Skin epidermis (tissue), 12 donors: ENCODE results near the gene NECTIN1.

Experiments used
- H3K27ac ChIP-seq, 21 experiments: fragments of 200-600 bp; sonication (generic) in 11 of 21; one replicate each; pipeline ENCODE4 v1.5.0; 2020; ENCODE audit warnings: mild to moderate bottlenecking in 3 of 21, inconsistent platforms in 2 of 21, moderate library complexity in 2 of 21
- H3K4me3 ChIP-seq, 7 experiments: fragments of 200-600 bp; sonication (generic) in 2 of 7; one replicate each; pipeline ENCODE4 v1.5.0; 2020; ENCODE audit warnings: inconsistent platforms in 2 of 7, mild to moderate bottlenecking in 2 of 7, moderate library complexity in 1 of 7

NECTIN1 gene, protein sequence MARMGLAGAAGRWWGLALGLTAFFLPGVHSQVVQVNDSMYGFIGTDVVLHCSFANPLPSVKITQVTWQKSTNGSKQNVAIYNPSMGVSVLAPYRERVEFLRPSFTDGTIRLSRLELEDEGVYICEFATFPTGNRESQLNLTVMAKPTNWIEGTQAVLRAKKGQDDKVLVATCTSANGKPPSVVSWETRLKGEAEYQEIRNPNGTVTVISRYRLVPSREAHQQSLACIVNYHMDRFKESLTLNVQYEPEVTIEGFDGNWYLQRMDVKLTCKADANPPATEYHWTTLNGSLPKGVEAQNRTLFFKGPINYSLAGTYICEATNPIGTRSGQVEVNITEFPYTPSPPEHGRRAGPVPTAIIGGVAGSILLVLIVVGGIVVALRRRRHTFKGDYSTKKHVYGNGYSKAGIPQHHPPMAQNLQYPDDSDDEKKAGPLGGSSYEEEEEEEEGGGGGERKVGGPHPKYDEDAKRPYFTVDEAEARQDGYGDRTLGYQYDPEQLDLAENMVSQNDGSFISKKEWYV

DNA sequence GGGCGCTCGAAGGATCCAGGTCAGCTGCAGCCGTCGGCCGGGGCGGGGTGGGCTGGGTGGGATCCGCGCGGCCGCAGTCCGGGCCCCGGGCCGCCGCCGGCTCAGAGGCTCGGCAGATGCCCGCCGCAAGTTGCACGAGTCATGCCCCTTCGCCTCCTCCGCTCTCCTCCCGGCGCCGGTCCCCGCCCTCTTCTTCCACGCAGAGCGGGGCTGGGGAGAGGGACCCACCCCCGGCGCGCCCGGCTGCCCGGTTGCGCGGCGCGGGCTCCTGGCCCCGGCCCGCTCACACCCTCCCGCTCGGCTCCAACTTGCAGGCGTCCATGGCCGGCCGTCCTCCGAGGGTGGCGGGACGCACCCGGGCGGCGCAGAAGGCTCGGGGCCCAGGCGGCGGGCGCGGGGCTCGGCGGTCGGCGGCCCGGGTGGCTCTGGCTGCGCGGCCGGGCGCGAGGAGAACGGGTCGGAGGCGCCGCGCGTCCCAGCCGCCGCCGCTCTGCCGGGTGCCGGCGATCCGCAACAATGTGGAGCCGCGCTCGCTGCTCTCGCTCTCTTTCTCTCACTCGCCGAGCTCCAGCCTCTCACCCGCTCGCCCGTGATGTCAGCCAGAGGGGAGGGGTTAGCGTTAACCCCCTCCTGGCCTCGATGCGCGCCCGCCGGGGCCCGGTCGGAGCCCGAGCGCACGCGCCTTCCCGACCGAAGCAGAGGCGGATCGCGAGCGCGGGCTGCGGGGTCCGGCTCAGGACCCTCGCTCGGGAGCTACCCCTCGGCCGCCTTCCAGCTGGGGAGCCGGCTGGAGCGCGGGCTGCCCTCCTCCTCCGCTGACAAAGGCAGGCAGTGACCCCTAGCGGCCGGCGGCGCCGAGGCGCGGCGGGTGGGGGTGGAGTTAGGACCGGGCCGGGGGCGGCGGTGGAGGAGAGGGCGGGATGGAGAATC lies at the start of gene NECTIN1:
TSS of gene NECTIN1 (minus strand) at position 550 of the 930 bp plus-strand sequence. CDS start 647 bp downstream, outside the sequence.
- H3K27ac ChIP-seq: peak within 1 kb of the TSS; percentile 67 to 95 (median 88)
- peak within 1 kb of the TSS; percentile 51 to 90 (median 70) for H3K4me3 ChIP-seq

- Histone ChIP-seq H3K4me3 (no peak overlapping the region), H3K27ac (no peak overlapping the region)
Observed at GRCh38 chr11:119778391-119779194, 49.6 kb upstream of the NECTIN1 start.

DNA sequence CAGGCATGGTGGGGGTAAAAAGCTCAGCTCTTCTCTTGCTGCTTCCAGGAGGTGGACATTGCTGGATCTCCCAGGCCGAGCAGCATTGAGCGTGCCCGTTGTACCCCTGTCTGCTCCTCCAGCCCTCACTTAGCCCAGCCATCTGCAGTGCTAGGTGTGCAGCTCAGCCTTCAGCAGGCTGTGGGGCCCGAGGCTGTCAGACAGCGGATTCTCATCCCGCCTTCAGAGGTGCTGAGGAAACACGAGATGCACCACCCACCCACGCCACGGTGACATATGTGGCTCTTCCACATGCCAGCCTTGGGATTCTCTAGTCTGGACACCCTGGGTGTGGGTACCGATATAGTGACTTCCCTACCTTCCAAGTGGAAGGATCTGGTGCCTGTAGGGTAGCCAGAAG lies 48.9 kb upstream of the NECTIN1 start:
- Histone ChIP-seq H3K4me3 (no peak overlapping the region), H3K27ac (no peak overlapping the region)

DNA sequence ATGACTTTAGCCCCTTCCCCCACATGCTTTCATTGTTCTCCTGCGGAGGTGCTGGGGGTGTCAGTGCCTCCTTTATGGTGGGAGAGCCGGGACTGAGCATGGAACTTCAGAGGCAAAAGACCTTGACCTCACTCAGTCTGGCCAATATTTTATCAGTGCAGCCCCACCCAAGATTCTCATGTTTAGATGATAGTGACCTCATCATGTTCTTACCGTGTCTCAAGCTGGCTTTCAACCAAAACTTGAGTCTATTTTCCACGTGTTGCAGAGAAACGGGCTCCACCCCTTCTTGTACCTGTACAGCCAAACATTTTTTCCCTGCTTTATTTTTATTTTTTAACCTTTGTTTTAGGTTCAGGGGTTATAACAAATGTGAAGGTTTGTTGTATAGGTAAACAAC lies 47.7 kb upstream of the NECTIN1 start:
- Histone ChIP-seq H3K27ac (no peak overlapping the region), H3K4me3 (no peak overlapping the region)

DNA sequence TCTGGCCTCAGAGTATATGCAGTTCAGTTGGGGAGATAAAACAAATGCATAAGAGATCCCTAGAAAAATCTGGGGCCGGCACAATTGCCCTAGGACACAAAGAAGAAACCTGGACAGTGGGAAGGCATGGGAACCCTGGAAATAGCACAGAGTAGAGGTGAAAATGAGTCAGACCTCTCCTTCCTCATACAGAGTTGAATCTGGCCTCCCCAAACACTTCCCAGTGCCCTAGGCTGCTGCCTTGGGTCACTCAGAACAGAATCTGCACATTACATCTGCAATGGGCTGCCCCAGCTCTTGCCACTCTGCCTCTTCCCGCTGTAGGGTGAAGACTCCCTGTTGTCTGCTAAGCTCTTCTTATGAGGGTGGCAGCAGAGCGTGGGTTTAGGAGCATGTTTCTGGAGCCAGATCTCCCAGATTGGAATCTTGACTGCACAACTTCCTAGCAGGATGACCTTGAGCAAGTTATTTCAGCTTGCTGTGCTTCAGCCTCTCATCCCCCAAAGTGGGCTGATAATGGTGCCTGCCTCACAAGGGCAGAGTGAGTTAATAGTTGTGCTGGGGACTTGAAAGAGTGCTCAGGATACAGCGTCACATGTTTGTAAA lies 47.1 kb upstream of the NECTIN1 start:
- Histone ChIP-seq H3K4me3 (no peak overlapping the region), H3K27ac (no peak overlapping the region)

DNA sequence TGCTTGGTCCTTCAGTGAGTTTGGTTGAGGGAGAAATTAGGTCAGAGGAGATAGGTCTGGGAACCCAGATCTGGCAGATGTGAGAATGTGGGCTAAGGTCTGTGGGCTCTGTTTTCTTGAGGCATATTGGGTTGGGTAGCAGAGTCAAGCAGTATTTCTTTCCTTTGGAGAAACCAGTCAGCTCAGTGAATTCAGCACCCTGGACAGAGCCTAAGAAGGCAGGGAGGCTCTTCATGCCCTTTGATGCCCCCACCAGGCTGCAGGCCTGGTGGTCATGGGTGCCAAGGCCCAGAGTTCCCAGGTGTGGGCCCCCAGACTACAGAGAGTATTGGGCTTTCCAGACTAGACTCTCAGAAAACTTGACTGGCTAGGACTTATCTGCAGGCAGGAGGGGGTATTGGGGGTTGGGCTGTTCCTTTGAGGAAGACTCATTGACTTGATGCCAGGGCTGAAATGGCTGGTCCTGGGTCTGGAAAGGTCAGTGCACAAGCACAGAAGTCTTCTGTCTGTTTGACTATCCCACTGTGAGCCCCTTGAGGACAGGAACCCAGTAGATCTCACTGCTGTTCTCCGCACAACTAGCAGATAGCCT lies 45.3 kb upstream of the NECTIN1 start:
- H3K27ac ChIP-seq: no peak overlapping the region
- H3K4me3 ChIP-seq: no peak overlapping the region

GRCh38 chr11:119772641-119773415 lies 43.8 kb upstream of the NECTIN1 start:
- Histone ChIP-seq H3K4me3 (no peak overlapping the region), H3K27ac (no peak overlapping the region)

GRCh38 chr11:119772076-119772475 lies 43.1 kb upstream of the NECTIN1 start:
- Histone ChIP-seq H3K27ac (no peak overlapping the region), H3K4me3 (no peak overlapping the region)

DNA sequence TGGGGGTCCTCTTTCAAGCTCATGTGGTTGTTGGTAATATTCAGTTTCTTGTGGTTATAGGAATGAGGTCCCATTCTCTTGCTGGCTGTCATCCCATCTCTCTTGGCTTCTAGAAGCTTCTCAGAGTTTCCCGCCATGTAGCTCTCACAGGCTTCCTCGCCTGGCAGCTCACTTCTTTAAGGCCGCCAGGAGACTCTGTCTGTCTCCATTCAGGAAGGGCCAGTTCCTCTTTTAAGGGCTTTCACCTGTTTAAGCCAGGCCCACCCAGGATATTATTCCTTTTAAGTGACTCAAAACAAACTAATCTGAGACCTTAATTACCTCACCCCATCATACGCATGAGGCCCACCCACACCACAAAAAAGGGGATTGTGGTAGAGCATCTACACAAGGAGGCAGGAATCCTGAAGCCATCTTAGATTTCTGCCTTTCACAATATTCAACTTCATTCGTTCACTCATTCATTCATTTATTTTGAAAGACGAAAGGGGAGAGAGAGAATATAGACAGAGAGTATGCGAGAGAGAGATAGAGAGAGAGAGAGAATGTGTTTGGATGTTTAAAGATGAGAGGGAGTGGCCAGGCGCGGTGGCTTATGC lies 42.3 kb upstream of the NECTIN1 start:
- no peak overlapping the region for H3K27ac ChIP-seq

GRCh38 chr11:119765628-119766027 lies 36.6 kb upstream of the NECTIN1 start:
- no peak overlapping the region for H3K27ac ChIP-seq
- no peak overlapping the region for H3K4me3 ChIP-seq

More for the DNA sequence above, 42.3 kb upstream of the NECTIN1 start:
- no peak overlapping the region for H3K4me3 ChIP-seq

- no peak overlapping the region for H3K27ac ChIP-seq
- no peak overlapping the region for H3K4me3 ChIP-seq
Observed at GRCh38 chr11:119764108-119764868, 35.3 kb upstream of the NECTIN1 start.

GRCh38 chr11:119763071-119763728 lies 34.2 kb upstream of the NECTIN1 start:
- Histone ChIP-seq H3K27ac (no peak overlapping the region), H3K4me3 (no peak overlapping the region)

DNA sequence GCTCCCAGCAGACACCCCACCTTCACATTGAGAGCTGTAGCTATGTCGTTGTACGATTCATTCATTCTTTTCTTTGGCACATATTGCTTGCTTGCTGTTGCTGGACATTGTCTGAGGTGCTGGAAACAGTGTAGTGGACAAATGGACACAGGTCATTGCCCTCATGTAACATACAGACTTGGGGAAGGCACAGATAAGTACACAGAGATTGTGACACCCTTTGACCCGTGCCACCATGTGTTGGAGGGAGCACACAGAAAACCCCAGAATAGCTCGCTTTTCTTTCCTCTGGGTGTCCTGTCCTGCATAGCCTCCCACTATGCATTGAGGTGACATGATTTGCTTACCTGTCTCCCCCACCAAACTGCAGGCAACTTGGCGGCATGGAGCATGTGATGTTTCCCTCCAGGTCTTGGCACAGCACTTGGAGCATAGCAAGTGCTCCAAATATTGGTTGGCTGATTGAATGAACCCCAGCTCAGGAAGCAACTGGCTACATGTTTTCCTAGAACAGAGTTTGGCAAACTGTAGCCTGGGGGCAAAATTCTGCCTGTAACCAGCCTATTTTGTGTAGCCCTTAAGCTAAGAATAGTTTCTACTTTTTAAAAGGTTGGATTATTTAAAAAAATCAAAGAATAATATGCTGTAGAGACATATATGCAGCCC lies 30.9 kb upstream of the NECTIN1 start:
- H3K4me3 ChIP-seq: no peak overlapping the region
- H3K27ac ChIP-seq: no peak overlapping the region

GRCh38 chr11:119759324-119759723 lies 30.3 kb upstream of the NECTIN1 start:
- Histone ChIP-seq H3K27ac (no peak overlapping the region), H3K4me3 (no peak overlapping the region)

GRCh38 chr11:119758291-119758690 lies 29.3 kb upstream of the NECTIN1 start:
- Histone ChIP-seq H3K27ac (no peak overlapping the region), H3K4me3 (no peak overlapping the region)

DNA sequence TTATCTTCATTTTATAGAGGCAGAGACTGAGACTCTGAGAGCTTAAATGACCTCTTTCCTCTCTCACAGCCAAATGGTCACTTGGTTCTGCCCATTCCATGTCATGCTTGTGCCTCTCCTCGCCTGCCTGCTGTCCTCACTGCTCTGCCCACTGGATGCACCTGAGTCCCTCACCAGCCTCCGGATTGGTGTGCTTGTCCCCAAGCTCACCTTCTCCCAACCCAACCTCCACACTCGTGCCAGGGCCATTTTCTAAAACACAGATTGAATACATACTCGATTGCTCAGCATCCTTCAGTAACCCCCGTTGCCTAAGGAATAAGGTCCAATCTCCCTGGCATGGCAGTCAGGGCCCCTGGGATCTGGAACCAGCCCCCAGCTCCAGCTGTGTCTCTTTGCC lies 28.4 kb upstream of the NECTIN1 start:
- Histone ChIP-seq H3K27ac (no peak overlapping the region), H3K4me3 (no peak overlapping the region)
